SH-SY5Y (cell line): ENCODE measurements around the gene SLCO3A1.

Source experiments
- GATA2 ChIP-seq: IDR thresholded peaks from 2 replicates; pipeline ENCODE4 v1.6.1; 2011; ENCODE audit warnings: mild to moderate bottlenecking, low read depth, low read length
- GATA3 ChIP-seq: IDR thresholded peaks from 2 replicates; pipeline ENCODE4 v1.6.1; 2011; ENCODE audit warnings: low read depth, mild to moderate bottlenecking, low read length, moderate library complexity

Gene SLCO3A1

GRCh38 chr15:92077353-92078085, 224.0 kb downstream of the SLCO3A1 start:
- TF ChIP-seq GATA2 (no peak), GATA3 (no peak)

GRCh38 chr15:92078270-92078669, 224.8 kb downstream of the SLCO3A1 start:
- no peak for TF ChIP-seq GATA3
- no peak for TF ChIP-seq GATA2

- no peak for TF ChIP-seq GATA3
- TF ChIP-seq GATA2, result no peak
Observed at GRCh38 chr15:92079047-92079446, 225.5 kb downstream of the SLCO3A1 start.

GRCh38 chr15:92079647-92080255, 226.2 kb downstream of the SLCO3A1 start:
- TF ChIP-seq GATA3, result no peak
- TF ChIP-seq GATA2, result no peak

GRCh38 chr15:92082006-92082843, 228.7 kb downstream of the SLCO3A1 start:
- TF ChIP-seq GATA3 (no peak), GATA2 (no peak)

- no peak for TF ChIP-seq GATA2
- no peak for TF ChIP-seq GATA3
Observed at GRCh38 chr15:92083190-92083589, 229.7 kb downstream of the SLCO3A1 start.

- TF ChIP-seq GATA3 (no peak), GATA2 (no peak)
Observed at GRCh38 chr15:92087211-92087610, 233.7 kb downstream of the SLCO3A1 start.

- TF ChIP-seq GATA3, result no peak
- TF ChIP-seq GATA2, result no peak
Observed at GRCh38 chr15:92091155-92091734, 237.7 kb downstream of the SLCO3A1 start.

- TF ChIP-seq GATA2, result no peak
- TF ChIP-seq GATA3, result no peak
Observed at GRCh38 chr15:92092289-92093105, 239.0 kb downstream of the SLCO3A1 start.

GRCh38 chr15:92095693-92096092, 242.2 kb downstream of the SLCO3A1 start:
- TF ChIP-seq GATA3 (no peak), GATA2 (no peak)

- TF ChIP-seq GATA3, result no peak
- no peak for TF ChIP-seq GATA2
Observed at GRCh38 chr15:92097474-92098178, 244.1 kb downstream of the SLCO3A1 start.

- TF ChIP-seq GATA2, result no peak
- no peak for TF ChIP-seq GATA3
Observed at GRCh38 chr15:92098869-92099268, 245.4 kb downstream of the SLCO3A1 start.

GRCh38 chr15:92100301-92100700, 246.8 kb downstream of the SLCO3A1 start:
- TF ChIP-seq GATA3, result no peak
- TF ChIP-seq GATA2, result no peak

GRCh38 chr15:92100751-92101150, 247.2 kb downstream of the SLCO3A1 start:
- no peak for TF ChIP-seq GATA2
- no peak for TF ChIP-seq GATA3
